Fibroblast of mammary gland (primary cell): ENCODE data around the gene STMN3.

ENCODE experiments used
- DNase-seq: peaks from one replicate; pipeline ENCODE4 v3.0.0-alpha.2; 2010; ENCODE audit warnings: low read depth
- H3K4me3 ChIP-seq: 2 replicates; pipeline ENCODE4 v1.5.1; 2011; ENCODE audit warnings: low read depth, mild to moderate bottlenecking, low read length, moderate library complexity; ENCODE audit not compliant: control insufficient read depth
- TF ChIP-seq, protein P1 (sequence below): conservative IDR thresholded peaks from 2 replicates; pipeline ENCODE4 v1.5.1; 2011; ENCODE audit warnings: low read depth, low read length, inconsistent platforms; ENCODE audit not compliant: control insufficient read depth, insufficient read depth

Gene STMN3

DNA sequence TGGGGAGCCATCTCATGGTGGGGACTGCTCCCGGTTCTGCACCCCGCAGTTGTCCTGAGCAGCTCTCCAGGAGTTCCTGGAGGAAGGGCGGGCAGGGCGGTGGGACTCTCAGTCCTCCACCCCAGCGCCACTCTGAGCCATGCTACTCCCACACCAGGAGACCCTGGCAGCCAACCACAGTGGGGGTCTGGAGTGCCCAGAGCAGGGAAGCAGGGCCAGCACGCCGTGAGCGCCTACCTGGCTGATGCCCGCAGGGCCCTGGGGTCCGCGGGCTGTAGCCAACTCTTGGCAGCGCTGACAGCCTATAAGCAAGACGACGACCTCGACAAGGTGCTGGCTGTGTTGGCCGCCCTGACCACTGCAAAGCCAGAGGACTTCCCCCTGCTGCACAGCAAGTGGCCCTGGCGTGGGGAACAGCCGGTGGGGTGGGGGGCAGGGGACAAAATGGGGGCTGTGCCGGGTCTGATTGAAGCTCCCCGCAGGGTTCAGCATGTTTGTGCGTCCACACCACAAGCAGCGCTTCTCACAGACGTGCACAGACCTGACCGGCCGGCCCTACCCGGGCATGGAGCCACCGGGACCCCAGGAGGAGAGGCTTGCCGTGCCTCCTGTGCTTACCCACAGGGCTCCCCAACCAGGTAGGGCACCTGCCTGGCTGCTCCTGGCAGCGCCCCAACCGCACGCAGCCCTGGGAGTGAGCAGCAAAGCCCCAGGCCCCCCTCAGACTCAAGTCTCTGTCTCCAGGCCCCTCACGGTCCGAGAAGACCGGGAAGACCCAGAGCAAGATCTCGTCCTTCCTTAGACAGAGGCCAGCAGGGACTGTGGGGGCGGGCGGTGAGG is 41.6 kb upstream of the STMN3 start:
- TF ChIP-seq, protein P1, sequence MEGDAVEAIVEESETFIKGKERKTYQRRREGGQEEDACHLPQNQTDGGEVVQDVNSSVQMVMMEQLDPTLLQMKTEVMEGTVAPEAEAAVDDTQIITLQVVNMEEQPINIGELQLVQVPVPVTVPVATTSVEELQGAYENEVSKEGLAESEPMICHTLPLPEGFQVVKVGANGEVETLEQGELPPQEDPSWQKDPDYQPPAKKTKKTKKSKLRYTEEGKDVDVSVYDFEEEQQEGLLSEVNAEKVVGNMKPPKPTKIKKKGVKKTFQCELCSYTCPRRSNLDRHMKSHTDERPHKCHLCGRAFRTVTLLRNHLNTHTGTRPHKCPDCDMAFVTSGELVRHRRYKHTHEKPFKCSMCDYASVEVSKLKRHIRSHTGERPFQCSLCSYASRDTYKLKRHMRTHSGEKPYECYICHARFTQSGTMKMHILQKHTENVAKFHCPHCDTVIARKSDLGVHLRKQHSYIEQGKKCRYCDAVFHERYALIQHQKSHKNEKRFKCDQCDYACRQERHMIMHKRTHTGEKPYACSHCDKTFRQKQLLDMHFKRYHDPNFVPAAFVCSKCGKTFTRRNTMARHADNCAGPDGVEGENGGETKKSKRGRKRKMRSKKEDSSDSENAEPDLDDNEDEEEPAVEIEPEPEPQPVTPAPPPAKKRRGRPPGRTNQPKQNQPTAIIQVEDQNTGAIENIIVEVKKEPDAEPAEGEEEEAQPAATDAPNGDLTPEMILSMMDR = no peak
- H3K4me3 ChIP-seq = no peak overlapping the region
- DNase-seq = no peak

DNA sequence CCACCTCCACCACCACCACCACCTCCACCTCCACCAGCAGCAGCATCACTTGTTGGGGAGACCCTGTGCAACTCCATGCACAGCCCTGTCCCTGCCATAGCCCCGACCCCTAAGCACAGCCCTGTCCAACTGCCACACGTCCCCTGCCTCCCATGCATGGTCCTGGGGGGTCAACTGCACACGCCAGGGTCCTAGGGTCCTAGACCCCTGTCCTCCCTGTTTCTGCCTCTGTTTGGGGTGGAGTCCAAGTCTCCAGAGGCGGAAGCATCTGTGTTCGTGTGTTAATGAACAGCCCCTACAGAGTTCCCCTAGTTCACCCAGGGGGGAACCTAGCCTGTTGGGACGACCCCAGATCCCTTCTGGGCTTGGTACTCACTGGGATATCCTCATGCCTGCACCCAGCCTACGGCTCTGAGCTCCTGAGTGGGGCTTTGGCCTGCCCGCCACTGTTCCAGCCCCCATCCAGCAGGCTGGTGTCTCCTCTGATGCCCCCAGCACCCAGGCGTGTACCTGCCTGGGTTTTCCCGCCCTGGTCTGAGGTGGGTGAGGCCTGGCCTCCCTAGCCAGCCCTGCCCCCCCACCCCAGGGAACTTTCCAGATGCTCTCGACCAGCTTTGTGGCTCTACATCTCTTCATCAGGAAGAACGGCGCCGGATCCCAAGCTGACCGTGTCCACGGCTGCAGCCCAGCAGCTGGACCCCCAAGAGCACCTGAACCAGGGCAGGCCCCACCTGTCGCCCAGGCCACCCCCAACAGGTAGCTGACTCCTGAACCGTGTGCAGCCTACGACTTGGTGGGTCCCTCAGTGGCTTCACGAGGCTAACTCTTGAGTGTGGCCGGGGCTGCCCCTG is 40.7 kb upstream of the STMN3 start:
- H3K4me3 ChIP-seq = no peak overlapping the region
- TF ChIP-seq, protein P1 = no peak
- no peak for DNase-seq

DNA sequence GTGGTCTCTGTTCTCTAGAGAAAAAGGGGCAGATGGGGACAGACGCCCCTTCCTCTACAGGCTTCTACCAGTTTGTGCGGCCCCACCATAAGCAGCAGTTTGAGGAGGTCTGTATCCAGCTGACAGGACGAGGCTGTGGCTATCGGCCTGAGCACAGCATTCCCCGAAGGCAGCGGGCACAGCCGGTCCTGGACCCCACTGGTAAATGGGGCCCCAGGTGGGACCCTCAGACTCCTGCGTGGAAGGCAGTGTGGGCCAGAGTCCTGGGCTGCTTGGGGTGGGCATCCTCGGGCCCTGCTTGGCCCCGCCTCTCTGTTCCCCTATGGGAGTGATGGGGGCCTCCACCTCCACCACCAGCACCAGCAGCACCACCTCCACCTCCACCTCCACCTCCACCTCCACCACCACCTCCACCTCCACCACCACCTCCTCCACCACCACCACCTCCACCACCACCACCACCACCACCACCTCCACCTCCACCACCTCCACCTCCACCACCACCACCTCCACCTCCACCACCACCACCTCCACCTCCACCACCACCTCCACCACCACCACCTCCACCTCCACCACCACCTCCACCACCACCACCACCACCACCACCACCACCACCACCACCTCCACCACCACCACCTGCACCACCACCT is 40.0 kb upstream of the STMN3 start:
- H3K4me3 ChIP-seq = no peak overlapping the region
- TF ChIP-seq, protein P1 = no peak
- DNase-seq = no peak

DNA sequence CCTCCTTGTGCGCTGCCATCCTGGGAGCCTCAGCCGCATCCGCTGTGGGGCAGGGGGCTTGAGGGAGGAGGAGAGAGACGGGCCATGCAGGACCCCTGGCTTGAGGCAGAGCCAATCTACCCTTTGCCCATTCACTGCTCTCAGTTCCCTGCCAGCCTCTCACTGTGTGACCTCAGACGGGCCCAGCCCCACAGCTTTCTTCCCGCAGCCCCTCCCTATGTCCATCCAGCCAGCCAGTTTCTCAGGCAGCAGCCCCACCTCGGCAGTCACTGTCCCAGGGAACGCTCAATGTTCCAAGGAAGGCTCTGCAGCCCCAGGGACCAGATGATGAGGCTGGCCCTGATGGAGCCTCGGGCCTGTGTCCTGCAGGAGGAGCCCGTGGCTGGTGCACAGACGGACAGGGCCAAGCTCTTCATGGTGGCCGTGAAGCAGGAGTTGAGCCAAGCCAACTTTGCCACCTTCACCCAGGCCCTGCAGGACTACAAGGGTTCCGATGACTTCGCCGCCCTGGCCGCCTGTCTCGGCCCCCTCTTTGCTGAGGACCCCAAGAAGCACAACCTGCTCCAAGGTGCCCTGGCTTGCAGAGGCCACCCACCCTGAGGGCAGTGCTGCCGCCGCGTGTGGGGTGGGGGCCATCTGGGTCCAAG is 39.3 kb upstream of the STMN3 start:
- TF ChIP-seq, protein P1 = no peak
- DNase-seq = no peak
- H3K4me3 ChIP-seq = no peak overlapping the region

DNA sequence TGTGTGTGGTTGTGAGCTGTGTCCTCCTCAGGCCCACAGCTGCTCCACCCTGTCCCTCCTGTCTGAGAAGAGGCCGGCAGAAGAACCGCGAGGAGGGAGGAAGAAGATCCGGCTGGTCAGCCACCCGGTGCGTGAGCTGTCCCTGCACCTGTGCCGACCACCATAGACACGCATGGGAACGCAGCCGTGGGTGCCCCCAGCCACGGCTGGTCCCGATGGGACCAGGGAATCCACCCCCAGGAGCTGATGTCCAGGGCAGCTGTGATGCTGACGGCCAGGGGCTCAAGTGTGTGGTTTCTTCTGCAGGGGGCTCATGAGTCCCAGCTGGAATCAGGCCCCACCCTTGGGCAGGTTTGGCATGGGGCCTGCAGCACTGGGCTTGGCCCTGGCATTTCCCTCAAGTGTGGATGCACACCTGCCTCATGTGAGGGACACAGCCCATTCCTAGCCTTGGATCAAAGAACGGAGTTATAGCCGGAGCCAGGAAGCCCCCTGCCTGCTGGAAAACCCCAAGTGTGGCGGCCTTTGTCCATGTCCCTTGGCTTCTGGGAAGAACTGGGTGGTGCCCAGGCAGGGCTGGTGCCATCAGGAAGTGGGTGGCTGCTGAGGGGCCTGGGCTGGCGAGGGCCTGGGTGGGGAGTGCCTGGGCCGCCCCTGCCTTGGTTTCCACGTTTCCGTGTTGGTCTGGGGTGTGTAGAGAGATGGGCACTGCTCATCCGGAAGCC is 38.6 kb upstream of the STMN3 start:
- DNase-seq = no peak
- no peak overlapping the region for H3K4me3 ChIP-seq
- TF ChIP-seq, protein P1 = no peak
